CD4-positive, alpha-beta T cell treated with Interleukin-6 for 4 hours (primary cell): ENCODE measurements around the gene NBPF1.
"Not testable (repeated sequence)": the region's sequence is repeated elsewhere in the genome, so short reads cannot be mapped to it uniquely, and the experiment has no call there.

Experiments
- DNase-seq: peaks from one replicate; pipeline ENCODE4 v3.0.0-alpha.2; 2020; ENCODE audit warnings: mixed read lengths

Gene NBPF1

GRCh38 chr1:16621681-16622315 is 8.4 kb upstream of the NBPF1 start:
- not testable (repeated sequence) for DNase-seq

GRCh38 chr1:16621300-16621658 is 7.9 kb upstream of the NBPF1 start:
- no peak for DNase-seq

GRCh38 chr1:16619803-16620501 is 6.6 kb upstream of the NBPF1 start:
- not testable (repeated sequence) for DNase-seq

GRCh38 chr1:16618719-16619118 is 5.4 kb upstream of the NBPF1 start:
- DNase-seq: no peak

- no peak for DNase-seq
Observed at GRCh38 chr1:16617778-16618580, 4.6 kb upstream of the NBPF1 start.

DNA sequence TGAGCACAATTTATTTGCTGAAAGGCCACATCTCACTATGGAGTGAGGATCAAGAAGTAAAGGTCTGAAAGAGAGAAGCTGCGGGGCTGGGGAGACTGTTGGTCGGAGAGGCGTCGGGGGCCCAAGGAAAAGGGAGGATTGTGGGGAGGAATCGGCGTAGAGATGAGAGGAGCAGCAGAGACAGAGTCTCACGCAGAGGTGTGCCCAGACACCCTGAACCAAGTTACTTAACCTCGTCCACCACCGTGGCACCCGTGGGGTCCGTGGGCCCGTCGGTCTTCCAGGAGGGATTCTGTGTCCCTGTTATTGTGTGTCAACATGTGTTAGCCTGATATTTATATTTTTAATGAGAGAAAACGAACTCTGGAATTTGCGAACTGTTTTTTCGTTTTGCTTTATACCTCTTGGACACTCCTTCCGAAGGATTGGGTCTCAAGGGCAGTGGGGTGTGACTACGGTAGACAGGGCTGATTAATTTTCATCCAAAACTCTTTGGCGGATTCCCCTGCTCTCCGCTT is 3.8 kb upstream of the NBPF1 start:
- no peak for DNase-seq

DNA sequence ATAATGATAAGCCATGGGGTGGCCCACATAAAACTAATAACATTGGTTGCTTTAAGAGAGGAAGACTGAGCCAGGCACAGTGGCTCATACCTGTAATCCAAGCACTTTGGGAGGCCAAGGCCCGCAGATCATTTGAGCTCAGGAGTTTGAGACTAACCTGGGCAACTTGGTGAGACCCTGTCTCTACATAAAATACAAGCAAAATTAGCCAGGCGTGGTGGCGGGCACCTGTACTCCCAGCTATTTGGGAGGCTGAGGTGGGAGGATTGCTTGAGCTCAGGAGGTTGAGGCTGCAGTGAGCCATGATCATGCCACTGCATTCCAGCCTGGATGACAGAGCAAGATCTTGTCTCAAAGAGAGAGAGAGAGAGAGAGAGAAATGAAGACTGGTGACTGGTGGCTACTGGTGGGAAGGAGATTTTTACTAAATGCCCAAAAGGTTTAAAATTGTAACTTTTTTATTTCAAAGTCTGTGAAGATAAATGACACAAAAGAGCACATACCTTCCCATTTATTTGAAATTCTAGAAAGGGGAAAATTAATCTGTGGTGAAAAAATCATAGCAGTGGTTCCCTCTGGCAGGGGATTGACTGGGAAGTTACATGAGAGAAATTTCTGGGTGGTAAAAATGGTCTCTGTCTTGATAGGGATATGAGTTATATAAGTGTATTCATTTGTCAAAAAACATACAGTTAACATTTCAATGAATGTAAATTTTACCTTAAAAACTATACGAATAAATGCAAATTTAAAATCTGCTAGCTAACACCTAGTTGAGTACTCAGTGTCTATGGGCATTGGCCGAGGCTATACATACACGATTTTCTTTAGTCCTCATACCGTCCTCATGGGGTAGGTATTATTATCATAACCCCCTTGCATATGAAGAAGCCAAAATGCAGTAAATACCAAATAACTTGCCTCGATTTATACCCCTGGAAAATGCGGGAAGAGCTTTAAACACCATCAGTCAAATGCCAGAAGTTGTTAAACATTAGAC is 2.2 kb upstream of the NBPF1 start:
- no peak for DNase-seq

- no peak for DNase-seq
Observed at GRCh38 chr1:16614361-16615252, 1.2 kb upstream of the NBPF1 start.

- DNase-seq: peak; percentile 34
Observed at GRCh38 chr1:16612332-16613172, 812 bp downstream of the NBPF1 start.

- peak; percentile 1 for DNase-seq
Observed at GRCh38 chr1:16611981-16612331, 1.4 kb downstream of the NBPF1 start.

DNA sequence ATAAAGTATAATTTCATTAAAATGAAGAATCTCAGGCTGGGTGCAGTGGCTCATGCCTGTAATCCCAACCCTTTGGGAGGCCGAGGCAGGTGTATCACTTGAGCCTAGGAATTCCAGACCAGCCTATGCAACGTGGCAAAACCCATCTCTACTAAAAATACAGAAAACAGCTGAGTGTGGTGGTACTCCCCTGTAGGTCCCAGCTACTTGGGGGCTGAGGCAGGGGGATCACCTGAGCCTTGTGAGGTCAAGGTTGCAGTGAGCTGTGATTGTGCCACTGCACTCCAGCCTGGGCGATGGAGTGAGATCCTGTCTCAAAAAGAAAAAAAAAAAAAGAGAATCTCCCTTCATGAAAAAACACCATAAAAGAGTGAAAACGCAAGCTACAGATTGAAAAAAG is 2.2 kb downstream of the NBPF1 start:
- not testable (repeated sequence) for DNase-seq

DNA sequence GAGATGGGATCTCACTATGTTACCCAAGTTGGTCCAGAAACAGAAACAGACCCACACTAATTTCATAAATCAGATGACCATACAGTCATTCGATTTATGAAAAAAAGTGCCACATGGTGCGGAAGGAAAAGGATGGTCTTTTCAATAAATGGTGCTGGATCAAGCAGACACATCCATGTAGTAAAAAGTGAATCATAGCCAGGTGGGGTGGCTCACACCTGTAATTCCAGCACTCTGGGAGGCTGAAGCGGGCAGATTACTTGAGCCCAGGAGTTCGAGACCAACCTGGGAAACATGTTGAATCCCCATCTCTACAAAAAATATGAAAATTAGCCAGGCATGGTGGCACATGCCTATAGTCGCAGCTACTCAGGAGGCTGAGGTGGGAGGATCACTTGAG is 2.8 kb downstream of the NBPF1 start:
- DNase-seq: not testable (repeated sequence)

GRCh38 chr1:16609761-16610160 is 3.6 kb downstream of the NBPF1 start:
- not testable (repeated sequence) for DNase-seq

- DNase-seq: no peak
Observed at GRCh38 chr1:16608838-16609560, 4.4 kb downstream of the NBPF1 start.

- DNase-seq: not testable (repeated sequence)
Observed at GRCh38 chr1:16607853-16608815, 5.2 kb downstream of the NBPF1 start.

GRCh38 chr1:16607433-16607851 is 5.9 kb downstream of the NBPF1 start:
- peak; percentile 1 for DNase-seq

DNA sequence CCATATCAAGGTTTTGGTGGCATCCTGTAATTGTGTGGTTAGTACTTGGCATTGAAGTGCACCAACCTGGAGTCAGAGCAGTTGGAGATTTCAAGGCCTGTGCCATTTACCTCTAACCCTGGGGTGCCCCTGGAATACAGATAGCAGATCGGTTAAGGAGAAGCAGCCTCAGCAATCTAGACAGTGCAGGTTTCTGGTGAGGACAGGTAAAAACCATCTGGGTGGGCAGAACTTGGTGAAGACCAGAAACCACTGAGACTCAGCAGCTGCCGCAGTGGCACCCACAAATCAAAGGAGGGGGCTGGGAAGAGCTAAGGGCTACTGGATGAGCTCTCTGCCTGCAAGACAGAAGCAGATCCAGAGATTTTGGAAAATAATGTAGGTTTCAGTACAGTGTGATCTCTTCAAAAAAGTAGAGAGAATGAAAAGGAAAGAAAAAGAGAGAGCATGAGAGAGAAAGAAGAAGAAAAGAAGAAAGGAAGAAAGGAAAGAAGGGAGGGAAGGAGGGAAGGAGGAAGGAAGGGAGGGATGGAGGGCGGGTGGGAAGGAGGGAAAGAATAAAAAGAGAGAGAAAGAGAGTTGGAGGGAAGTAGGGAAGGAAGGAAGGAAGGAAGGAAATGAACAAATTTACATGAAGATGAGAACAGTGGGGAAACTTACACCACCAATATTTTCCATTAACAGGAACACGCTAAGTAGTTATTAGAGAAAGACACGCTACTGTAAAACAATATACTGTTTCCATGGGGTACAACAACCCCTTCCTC is 6.5 kb downstream of the NBPF1 start:
- not testable (repeated sequence) for DNase-seq
